EL (cell line): ENCODE results near the gene PRODH2.
"Not testable (repeated sequence)": the region's sequence is repeated elsewhere in the genome, so short reads cannot be mapped to it uniquely, and the experiment has no call there.

Source experiments
- DNase-seq: peaks from one replicate; pipeline ENCODE4 v3.0.0-alpha.2; 2016

PRODH2 gene

GRCh38 chr19:35842666-35843272 lies 30.1 kb upstream of the PRODH2 start:
- no peak for DNase-seq

- DNase-seq, result no peak
Measured at GRCh38 chr19:35841961-35842595, 29.4 kb upstream of the PRODH2 start.

- DNase-seq, result not testable (repeated sequence)
Measured at GRCh38 chr19:35836096-35836495, 23.5 kb upstream of the PRODH2 start.

- no peak for DNase-seq
Measured at GRCh38 chr19:35833972-35834371, 21.3 kb upstream of the PRODH2 start.

GRCh38 chr19:35832054-35832453 lies 19.4 kb upstream of the PRODH2 start:
- no peak for DNase-seq

GRCh38 chr19:35830986-35831385 lies 18.3 kb upstream of the PRODH2 start:
- no peak for DNase-seq

- peak; percentile 51 for DNase-seq
Measured at GRCh38 chr19:35828692-35829301, 16.2 kb upstream of the PRODH2 start.

GRCh38 chr19:35824150-35824549 lies 11.5 kb upstream of the PRODH2 start:
- DNase-seq, result no peak

GRCh38 chr19:35822579-35822978 lies 9.9 kb upstream of the PRODH2 start:
- DNase-seq, result no peak

- DNase-seq, result no peak
Measured at GRCh38 chr19:35818445-35818844, 5.8 kb upstream of the PRODH2 start.

- DNase-seq, result no peak
Measured at GRCh38 chr19:35816846-35817245, 4.2 kb upstream of the PRODH2 start.

GRCh38 chr19:35816262-35816661 lies 3.6 kb upstream of the PRODH2 start:
- DNase-seq, result no peak

- no peak for DNase-seq
Measured at GRCh38 chr19:35813043-35813890, 622 bp upstream of the PRODH2 start.

- DNase-seq, result no peak
Measured at GRCh38 chr19:35811317-35812219, 1.1 kb downstream of the PRODH2 start.

GRCh38 chr19:35807633-35808032 lies 5.0 kb downstream of the PRODH2 start:
- no peak for DNase-seq

GRCh38 chr19:35806597-35806996 lies 6.0 kb downstream of the PRODH2 start:
- DNase-seq, result no peak

GRCh38 chr19:35805526-35806102 lies 7.0 kb downstream of the PRODH2 start:
- no peak for DNase-seq

GRCh38 chr19:35801828-35802227 lies 10.8 kb downstream of the PRODH2 start:
- no peak for DNase-seq

GRCh38 chr19:35797663-35798062 lies 15.0 kb downstream of the PRODH2 start:
- no peak for DNase-seq

GRCh38 chr19:35796645-35797542 lies 15.8 kb downstream of the PRODH2 start:
- DNase-seq, result no peak

- DNase-seq, result not testable (repeated sequence)
Measured at GRCh38 chr19:35795564-35795963, 17.1 kb downstream of the PRODH2 start.
